Hindlimb muscle (tissue), 1 donor: ENCODE measurements around the gene CPED1. TPM values are rescaled to one million over a fixed set of nuclear protein-coding genes. Genes with fewer than 3 reads are reported as not detected.
"Not testable (repeated sequence)": the region's sequence is repeated elsewhere in the genome, so short reads cannot be mapped to it uniquely, and the experiment has no call there.

ENCODE experiments used
- DNase-seq: peaks from one replicate; pipeline ENCODE4 v3.0.0-alpha.2; 2013
- polyA plus RNA-seq: library from polyadenylated mRNA; unstranded; fragments of 120-200 nt; gene quantifications from one replicate; pipeline ENCODE4 v1.2.1, GENCODE V29; 2013; ENCODE audit not compliant: insufficient read length

The CPED1 gene
- polyA plus RNA-seq, 1 donor, result 8.2 TPM

DNA sequence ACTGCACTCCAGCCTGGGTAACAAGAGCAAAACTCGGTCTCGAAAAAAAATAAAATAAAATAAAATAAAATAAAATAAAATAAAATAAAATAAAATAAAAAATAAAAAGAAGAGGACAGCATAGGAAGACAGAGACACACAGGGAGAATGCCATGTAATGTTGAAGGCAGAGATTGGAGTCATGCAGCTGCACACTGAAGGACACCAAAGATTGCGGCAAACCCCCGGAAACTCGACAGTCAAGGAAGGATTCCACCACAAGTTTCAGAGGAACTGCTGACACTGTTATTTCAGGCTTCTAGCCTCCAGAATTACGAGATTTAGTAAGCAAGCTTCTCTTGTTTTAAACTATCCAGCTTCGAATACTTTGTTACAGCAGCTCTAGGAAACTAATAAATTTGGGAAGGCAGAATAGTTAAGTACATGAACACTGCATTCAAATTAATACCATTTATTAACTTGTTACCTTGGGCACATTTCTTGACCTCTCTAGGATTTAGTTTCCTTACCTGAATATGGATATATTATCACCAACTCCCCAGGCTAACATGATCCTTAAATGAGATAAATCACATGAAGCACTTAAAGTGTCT lies 9.5 kb downstream of the CPED1 start:
- DNase-seq, result no peak

DNA sequence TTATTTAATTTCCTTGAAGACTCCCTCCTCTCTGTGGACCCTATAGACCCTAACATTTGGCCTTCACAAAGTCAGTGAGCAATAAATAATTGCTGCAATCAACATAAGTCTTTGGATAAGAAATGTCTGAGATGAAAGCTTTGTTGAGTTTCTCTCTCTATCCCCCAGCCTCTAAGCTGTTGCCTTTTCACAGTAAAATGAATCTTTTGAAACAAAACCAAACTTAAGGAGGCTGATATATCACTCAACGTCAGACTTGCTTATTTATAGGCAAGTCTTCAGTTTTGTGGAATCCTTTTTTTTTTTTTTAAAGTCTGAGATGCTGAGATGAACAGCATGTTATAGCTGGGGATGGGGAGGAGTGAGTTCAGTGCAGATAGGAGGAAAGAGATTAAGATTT lies 10.0 kb downstream of the CPED1 start:
- DNase-seq, result no peak

DNA sequence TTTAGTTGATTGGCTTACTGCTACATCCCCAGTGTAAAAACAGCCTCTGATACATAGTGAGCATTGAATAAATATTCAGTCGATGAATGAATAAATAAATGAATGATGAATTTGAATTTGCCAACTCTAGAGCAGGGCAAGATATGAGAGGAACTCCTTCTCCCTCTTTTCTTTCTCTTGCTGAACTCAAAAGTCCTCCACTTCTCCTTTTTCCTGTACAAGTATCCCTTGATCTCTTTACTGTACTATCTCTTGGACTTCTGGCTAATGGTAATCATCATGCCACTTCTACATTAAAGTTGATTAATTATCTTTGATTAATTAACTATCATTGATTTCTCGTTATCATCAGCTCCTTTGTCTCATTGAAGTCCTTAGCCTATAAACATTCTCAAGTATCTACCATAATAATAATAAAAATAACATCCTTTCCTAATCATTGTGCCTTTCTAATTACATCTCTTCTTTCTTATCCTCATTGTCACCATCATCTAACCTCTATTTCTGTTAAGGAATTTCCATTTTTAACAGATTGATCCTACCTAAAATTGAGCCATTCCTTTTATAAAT lies 10.6 kb downstream of the CPED1 start:
- DNase-seq, result no peak

DNA sequence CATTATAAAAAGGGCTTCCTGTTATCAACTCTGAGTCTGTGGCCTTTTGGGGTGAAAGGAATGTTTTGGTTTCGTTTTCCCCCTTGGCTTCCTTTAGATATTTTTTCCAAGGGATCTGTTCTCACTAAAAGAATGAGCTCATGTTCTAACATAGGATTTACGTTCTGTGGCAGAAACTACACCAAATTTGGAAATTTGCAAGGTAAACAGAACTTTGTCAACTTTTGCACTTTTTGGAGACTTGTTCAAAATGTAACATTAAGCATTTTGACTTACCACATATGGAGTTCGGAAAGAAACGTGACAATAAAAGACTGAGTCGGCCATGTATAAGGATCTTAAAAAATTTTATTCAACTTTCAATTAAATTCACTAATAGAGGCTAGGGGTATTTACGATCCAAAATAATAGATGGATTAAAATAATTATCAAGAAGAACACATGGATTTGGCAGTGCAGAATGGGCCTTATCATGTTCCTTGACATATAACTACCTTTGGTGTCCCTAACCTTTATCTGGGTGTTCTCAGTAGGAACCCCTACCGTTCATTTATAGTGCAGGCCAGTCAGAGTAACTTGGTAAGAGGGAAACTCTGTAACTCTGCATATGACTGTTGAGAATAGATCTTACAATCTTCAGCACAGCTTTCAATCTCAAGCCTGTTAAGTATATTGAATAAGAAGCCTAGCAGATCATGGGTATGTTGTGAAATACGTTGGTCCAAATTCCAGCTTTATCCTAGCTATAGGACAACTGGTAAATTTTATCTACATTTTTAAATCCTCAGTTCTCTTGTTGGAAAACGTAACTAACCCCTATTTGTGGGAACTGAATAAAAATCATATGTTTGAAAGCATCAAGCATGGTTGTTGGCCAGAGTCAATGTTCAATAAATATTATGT lies 11.8 kb downstream of the CPED1 start:
- DNase-seq, result no peak

DNA sequence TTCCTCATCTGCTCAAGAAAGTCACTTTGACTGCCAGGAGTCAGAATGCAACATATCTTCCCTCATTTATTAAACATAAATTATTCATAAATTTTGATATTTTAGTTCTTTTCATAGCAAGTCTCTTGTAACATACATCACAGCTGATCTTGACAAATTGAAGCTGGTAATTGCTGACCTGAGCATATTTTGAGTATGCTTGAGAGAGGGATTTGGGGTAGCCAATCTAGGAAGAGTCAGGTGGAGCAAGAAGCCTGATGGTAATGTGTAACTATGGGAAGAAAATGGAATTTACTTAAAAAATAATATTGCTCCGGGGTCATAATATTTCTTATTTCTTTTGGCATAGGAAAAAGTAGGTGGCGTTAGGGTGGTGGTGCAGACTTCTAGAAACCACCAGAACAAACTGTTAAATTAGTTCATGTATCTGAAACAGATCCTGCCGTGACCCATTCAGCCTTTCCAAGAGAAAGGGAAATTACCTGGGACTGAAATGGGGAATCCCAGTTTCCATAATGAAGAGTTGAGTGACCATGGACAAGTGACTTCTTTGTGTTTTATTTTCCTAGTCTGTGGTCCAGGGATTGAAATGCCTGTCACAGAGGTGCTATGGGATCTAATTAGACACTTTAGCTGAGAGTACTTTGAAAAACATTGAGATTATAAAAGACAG lies 12.9 kb downstream of the CPED1 start:
- DNase-seq, result no peak

DNA sequence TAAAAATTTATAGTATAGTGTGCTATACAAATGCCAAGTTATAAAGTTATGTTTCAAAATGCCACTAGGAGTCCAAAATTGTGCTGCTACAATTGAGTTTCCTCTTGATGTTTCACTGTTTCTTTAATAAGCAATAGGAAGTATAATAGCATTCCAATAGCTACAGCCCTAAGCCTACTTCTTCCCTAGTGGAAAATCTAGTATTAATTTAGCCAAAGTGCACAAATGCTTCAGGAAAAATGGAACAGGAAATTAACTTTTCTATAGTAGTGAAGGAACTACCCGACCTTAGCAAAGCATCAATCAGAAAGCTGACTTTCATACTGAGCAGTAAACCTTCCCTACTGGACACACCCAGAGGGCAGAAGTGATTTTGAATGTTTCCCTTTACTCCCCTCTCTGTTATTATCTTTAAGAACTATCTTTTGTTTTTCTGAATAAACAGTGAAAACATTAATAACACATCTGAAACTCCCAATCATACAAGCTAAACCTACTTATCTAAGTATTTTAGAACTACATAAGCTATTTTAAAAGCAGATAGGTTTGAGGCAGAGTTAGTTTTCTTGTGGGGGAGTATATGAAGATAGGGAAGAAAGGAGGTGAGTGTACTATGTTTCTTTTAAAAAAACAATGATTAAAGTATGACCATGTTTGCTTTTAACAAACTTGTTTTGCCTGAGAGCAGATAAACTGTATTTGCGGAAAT lies 13.7 kb downstream of the CPED1 start:
- no peak for DNase-seq

DNA sequence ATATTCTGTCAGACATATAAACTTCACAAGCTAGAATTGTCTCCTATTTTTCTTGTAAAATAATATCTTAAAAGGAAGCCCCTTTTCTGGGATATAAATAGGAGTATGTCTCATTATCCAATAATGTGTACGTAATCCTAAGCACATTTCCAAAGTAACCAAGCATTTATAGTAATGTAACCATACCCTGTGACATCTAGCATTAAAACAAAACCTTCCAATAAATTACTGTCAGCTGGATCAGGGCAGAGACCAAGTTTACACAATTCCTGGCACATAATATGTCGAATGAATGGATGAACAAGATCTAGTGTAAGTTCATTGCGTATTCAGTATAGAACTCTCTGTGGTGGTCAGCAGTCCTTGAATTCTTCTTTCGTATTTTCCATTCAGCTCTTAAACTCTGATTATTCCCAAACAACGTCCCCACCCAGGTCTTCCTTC lies 14.3 kb downstream of the CPED1 start:
- DNase-seq, result no peak

DNA sequence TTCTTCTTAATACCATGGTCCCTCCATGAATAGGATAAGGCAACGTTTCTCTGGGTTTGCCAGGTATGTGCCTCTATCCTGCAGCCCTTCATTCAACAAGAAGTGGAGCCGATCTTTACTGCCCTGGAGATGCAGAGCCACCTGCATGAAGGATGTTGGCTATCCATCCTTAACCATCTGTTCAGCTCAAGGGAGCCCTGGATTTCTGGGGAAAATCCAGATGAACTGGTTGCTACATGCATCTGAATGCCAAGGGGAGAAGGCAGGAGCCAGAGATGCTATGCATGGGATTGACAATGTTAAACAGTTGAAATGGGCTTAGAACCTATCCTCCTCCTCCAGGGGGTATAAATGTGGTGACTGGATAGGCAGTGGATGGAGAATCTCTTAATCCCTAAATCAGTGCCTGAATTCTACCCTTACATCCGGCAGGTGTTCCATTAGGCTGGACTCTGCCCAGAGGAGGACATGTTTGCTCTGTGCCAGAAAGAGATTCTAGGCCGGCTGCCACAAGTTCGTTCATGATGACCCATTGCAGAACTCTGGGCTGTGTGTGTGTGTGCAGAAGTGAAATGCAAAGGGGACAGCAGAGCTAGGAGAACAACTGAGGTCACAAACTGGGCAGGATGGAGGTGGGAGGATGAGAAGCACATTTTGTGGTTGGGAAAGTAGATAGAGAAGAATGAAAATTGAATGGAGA lies 15.6 kb downstream of the CPED1 start:
- DNase-seq, result no peak

DNA sequence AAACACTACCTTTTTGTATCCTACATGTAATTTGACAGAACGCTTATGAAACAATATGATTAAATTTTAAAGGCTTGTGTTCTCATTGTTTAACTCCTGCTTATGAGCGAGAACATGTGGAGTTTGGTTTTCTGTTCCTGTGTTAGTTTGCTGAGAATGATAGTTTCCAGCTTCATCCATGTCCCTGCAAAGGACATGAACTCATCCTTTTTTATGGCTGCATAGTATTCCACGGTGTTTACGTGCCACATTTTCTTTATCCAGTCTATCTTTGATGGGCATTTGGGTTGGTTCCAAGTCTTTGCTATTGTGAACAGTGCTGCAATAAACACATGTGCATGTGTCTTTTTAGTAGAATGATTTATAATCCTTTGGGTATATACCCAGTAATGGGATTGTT lies 16.5 kb downstream of the CPED1 start:
- DNase-seq, result not testable (repeated sequence)

DNA sequence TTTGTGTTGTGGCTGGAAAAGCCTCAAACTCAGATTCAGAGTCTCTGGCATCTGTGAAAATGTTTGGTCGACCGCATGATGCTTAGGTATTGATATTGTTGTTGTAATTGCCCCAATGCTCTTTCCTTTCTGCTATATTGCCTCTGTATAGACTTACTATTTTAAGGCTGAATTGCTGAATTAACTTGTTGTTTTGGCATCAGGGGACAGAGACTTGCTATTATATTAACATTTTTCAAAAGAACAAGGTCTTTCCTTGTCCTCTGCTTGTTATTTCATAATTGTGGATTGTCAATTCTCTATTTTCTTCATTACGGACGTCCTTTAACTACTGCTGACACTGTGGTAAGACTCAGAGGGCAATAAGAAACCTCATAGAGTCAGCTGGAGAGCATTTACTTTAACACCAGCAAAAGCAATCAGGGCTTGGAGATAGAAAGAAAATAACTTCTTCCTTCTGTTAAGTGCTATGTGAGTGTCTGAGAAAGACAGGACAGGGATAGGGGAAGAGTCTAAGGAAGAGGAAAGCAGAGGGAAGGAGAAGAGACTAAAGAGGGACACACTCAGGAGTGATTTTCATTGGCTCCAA lies 17.6 kb downstream of the CPED1 start:
- no peak for DNase-seq

DNA sequence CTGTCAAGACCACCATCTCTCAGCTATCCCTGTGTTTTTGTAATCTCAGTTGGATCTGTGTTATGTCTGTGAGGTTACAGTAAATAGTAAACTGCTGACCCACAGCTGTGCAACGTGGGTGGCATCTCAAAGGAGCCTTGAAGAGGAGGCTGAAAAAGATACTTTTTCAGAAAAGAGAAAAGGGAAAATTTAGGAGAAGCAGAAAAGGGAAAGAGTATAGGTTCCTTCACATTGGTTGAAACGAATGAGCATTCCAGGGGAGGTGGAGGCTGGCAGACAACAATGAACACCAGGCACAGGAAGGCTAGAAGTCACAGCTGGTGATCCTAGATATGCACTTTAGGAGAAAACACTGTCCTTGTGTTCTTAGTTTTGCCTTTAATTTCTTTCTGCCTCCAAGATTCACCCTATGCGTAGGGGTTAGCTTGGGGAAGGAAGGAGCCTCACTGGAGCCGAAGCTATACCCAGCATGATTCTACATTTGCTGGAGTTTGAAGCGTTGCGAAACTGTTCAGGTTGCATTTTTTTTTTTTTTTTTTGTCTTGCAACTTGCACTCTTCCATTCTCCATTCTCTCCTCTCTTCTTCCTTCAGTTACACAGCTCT lies 18.3 kb downstream of the CPED1 start:
- no peak for DNase-seq

DNA sequence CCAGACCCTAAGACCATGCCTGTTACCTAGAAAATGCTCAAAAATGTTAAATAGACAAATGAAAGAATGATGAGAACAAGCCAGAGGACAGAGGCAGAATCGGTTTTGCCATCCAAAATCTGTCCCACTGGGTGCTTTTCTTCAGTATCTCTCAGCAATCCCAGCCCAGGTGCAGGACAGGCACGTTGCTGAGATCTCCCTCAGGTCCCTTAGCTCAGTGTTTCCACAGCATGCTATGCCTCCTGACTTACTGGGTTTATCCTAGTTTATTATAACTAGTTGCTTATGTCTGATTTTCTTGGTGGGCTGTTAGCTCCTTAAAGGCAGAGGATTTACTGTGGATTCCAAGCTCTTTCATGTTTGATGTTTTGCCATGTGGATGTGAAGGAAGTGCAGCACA lies 20.3 kb downstream of the CPED1 start:
- no peak for DNase-seq

DNA sequence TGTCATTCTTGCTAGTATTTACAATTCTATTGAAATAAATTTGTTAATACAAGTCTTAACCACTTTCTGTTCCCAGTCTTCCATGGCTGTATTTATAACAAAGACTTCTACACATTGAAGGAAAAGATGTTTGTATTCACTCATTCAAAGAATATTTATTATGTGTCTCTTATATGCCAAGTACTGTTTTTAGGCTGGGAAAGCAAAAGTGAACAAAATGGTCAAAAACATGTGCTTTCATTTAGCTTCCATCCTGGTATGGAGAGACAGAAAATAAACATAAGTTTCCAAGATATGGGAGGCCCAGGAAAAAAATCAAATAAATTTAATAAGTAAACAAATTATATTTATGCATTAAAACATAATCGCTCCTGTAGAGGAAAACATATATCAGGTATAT lies 22.9 kb downstream of the CPED1 start:
- no peak for DNase-seq

DNA sequence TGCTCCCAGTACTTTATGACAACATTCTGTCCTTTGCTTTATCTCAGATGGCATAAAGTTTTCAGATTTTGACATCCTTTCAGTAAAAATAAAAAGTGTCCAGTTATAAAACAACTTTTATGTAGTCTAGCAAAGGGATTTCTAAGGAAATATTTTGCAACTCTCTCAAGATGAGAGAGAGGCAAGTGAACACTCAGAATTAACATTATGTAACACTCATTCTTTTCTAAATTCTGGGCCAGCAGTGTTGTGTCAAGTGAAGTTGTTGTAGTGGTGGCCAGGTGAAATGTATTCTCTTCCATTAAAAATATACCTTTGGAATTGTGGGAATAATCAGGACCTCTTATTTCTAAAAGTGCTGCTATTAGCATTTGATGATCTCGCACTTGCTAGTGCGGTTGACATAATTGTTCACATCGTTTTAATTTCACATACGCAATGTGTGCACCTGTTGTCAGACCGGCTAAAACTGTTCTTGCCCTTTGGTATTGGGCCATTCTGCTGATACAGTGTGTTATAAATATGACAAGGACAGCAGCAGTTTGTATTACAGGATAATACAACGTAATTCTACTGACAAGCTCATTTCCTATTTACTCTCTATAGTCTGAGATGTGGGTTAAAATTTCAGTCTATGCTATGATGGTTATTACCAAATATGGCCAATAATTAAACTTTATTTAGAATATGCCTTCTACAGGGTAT lies 23.8 kb downstream of the CPED1 start:
- DNase-seq, result no peak

DNA sequence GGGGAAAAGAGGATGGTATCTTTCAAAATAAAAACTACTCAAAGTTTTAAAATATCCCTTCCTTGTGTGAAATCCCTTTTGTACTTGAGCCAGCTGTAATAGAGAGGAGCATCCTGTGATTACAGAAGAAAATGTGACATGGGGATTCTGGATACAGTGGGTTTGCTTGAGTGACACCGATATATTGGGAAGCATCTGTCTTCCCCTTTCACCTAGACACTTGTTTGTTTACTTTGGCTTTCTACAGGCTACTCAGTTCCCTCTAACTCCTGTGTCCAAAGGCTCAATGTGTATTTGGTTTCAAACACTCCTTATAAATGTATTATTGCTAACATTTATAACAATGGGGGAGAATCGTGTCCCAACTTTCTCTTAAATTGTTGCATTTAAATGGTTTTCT lies 24.4 kb downstream of the CPED1 start:
- DNase-seq, result no peak

DNA sequence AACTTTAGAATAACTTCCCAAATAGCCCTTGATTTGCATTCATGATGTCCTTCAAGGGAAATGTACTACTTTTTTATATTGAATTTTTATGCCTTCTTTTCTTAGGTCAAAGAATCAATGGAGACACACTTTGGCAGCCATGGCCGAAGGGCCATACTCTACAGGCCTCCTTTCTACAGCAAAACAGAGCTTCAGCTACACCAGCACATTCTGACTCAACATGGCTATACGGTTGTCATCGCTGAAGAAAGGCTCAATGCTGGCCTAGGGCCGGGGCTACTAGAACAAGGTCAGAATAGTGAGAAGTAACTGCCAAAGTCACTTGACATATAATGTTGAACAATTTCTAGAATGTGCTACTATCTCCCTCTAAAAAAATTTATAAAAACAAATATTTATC lies 27.0 kb downstream of the CPED1 start:
- no peak for DNase-seq

DNA sequence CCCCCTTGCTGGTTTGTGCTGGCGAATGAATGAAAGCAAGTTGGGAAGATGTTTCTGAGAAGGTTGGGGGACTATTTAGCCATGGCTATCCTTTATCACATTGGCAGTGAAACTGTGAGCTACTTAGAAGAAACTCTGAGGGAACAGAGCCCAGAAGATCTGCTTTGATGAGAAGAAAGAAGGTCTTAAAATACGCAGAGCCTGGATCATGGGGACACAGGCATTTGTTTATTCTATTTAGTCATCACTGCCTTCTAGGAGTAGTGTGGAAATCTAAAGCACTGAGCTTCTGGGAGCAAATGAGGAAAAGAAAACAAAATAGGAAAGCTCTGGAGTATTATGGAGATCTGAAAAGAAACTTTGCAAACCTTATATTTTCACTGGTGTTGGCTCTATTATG lies 28.5 kb downstream of the CPED1 start:
- DNase-seq, result no peak

DNA sequence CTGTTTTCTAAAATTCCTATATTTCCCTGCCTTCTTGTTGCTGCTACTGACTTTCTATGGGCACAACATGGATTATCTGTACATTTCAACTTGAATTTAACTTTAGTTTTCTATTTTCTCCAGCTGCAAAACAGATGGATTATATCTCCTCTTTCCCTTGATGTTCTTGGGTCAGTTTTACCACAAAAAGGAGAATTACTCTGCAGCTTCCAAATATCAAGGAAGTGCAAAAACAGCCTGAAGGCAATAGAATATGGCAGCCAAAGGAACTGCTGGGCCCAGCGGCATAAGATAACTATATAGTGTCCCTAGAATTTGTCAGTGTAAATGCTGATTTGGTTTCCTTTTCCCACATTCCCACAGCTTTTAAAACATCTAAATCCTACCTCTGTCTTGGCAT lies 29.1 kb downstream of the CPED1 start:
- DNase-seq, result no peak

DNA sequence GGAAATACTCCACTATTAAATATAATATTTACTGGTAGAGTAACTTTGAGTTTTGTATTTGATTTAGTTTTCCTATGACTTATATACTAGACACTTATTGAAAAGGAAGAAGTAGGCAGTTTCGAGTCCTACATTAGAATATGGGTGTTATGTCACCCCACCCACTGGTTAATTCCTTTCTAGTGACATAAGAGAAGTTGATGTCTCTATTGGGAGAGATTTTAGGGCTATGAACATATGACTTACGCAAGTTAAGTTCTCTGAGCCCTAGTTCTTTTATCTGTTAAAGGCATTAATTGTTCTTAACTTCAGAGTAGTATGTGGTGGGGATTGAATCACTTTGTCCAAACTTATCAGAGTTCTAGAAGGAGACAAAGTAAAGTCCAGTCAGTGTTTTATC lies 30.5 kb downstream of the CPED1 start:
- DNase-seq, result peak; percentile 36

DNA sequence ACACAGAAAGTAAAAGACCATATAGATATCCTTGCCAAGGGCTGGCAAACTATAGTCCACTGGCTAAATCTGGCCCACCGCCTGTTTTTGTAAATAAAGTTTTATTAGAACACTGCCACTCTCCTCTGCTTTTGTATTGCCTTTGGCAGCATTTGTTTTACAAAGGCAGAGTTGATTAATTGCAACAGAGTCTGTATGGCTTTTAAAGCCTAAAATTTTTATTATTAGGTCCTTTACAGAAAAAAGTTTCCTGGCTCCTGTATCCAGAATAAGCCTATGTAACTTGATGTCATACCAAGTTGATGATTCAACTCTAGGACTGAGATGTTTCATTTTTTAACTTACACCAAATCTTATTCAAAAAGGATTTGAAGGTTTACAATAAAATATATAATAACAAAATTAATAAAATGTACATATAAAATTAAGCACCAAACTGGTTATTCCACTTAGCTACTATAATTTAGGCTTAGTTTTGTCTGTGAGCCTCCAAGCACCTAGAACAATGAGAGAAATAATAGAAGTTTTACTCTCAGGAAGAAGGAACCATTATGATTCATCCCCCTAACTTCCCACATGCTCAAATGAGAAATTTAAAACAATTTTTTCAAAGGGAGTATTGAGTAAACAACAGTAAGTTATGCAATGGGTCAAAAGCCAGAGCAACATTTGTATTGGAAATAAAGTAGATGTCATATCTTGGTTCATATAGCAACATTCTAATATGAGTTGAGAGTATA lies 31.9 kb downstream of the CPED1 start:
- no peak for DNase-seq
